GM13977 (cell line): ENCODE results near the gene LRRC59.

Experiments used
- DNase-seq: peaks from one replicate; pipeline ENCODE4 v3.0.0; 2012; ENCODE audit warnings: low spot score
- in situ Hi-C: fragments of 300-500 bp; cut with MboI; formaldehyde crosslinking; loops from one replicate; pipeline ENCODE4 v1.12.0; 2022; ENCODE audit warnings: low sequenced_read_pairs, low pct_unique_long_range_greater_than_20kb, mixed read lengths, inconsistent platforms; ENCODE audit not compliant: unreplicated experiment
- TF ChIP-seq, protein P1 (sequence below): IDR thresholded peaks from 2 replicates; pipeline ENCODE4 v1.5.1; 2012; ENCODE audit warnings: mild to moderate bottlenecking, control low read depth; ENCODE audit not compliant: insufficient read depth; ENCODE audit errors: extremely low read depth, missing control alignments

Gene LRRC59

DNA sequence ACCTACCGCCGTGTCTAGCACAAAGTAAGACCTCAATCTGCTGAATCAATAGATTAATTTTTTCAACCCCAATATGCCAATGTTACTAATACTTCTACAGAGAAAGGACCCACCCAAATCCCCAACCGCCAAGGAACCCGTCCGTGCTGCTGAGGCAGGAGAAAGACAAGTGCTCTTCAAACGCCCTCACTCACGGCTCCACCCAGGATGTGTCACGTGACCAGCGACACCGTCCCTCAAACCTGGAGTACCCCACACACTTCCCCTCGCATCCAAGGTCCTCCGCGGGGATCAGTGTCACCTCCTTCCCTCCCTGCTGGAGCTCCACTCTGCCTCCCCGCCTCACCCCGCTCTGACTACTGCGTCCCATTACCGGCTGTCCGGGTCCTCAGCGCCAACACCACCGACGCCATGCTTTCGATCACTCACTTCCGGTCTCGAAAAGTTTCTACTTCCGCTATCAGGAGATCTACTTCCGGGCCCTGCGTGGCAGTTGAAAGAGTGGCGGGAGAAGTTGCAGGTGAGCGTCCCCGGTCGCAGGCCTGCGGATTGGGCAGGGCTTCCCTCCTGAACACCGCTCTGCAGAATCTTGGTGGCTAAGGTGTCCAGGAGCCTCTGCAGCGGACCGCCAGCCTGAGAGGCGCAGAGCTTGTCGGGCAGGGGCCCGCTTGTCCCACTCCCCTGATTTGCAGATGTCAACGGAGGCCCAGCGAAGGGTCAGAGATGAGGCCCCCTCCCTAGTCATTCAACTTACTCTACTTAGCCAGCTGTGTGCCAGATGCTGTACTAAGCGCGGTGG, 24.4 kb downstream of the LRRC59 start, which contains the start of the genes EME1 and MRPL27:
Gene EME1 (plus strand): TSS at position 472 of the 799 bp plus-strand sequence. CDS start 1,980 bp downstream, outside the sequence.
Gene MRPL27 (minus strand): TSS at position 427 of the 799 bp plus-strand sequence. CDS start 14 bp downstream, at position 413.
- TF ChIP-seq, protein P1, sequence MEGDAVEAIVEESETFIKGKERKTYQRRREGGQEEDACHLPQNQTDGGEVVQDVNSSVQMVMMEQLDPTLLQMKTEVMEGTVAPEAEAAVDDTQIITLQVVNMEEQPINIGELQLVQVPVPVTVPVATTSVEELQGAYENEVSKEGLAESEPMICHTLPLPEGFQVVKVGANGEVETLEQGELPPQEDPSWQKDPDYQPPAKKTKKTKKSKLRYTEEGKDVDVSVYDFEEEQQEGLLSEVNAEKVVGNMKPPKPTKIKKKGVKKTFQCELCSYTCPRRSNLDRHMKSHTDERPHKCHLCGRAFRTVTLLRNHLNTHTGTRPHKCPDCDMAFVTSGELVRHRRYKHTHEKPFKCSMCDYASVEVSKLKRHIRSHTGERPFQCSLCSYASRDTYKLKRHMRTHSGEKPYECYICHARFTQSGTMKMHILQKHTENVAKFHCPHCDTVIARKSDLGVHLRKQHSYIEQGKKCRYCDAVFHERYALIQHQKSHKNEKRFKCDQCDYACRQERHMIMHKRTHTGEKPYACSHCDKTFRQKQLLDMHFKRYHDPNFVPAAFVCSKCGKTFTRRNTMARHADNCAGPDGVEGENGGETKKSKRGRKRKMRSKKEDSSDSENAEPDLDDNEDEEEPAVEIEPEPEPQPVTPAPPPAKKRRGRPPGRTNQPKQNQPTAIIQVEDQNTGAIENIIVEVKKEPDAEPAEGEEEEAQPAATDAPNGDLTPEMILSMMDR = no peak
- in situ Hi-C loops = no loop called here
- DNase-seq = peak; percentile 91

DNA sequence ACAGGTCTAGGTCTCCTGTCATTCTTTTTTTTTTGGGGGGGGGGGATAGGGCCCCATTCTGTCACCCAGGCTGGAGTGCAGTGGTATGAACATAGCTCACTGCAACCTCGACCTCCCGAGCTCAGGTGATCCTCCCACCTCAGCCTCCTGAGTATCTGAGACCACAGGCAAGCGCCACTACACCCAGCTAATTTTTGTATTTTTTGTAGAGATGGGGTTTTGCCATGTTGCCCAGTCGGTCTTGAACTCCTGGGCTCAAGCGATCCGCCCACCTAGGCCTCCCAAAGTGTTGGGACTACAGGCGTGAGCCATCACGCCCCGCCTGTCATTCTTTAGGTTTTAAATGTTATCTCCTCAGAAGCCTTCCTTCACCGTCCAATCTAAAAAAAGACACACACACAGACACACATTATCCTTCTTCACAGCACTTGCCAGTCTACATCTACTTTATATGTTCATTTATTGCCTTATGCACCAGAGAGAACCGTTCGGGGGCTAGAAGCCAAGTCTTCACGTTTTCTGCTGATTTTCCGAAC, 25.0 kb downstream of the LRRC59 start:
- TF ChIP-seq, protein P1 = no peak
- DNase-seq = no peak
- in situ Hi-C loops = no loop called here

DNA sequence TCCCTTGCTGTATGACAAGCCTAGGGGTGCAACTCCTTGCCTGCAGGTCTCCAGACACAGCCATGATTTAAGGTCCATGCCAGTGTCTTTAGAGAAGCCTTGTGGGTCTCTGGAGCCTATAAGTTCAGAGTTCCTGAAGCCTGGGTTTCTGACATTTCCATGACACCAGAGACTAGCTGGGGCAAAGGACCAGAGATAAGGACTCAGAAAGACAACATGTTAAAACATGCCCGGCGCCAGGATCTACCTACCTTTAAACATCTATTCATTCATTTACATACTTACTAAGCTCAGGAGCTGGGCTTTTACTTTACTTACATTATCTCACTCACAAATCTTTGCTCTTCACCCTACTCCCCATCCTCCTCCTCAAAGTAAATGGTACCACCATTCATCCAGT, 25.8 kb downstream of the LRRC59 start:
- TF ChIP-seq, protein P1 = no peak
- no peak for DNase-seq
- in situ Hi-C loops = no loop called here

- DNase-seq = no peak
- in situ Hi-C loops = no loop called here
- TF ChIP-seq, protein P1 = no peak
These were observed 27.3 kb downstream of the LRRC59 start for GRCh38 chr17:50370052-50370451.

GRCh38 chr17:50367401-50367800, 29.9 kb downstream of the LRRC59 start:
- in situ Hi-C loops = no loop called here
- DNase-seq = no peak
- TF ChIP-seq, protein P1 = no peak

DNA sequence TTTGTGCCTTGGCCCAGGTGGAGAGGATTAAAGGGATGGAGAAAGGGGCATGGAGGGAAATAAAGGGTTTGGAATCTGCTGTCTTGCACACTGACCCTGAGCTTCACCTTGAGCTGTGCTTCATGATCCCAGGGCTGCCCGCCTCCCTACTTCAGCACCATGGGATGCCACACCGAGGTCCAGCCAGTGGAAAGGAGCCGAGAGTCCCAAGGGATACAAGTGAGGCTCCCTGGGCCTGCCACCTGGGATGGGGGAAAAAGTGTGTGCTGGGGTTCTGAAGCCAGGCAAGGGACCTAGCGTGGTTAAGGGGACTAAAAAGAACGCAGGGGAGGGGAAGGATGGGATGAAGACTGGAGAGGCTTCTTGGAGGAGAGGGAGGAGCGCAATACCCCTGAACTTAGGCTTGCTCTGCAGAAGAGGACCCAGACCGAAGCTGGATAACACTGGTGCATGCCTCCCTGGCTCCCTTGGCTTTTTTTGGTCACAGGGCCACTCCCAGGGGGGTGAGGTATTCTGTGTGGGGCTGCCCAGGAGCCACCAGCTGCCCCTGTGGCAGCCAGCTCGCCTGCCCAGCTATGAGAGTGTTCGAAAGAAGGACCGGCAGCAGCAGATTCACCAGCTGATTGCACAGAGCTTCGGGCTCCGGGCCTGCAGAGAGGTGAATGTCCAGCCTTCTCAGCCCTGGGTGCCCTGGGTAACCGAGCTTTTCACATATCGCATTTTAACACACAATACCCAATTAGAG, 31.5 kb downstream of the LRRC59 start:
- no peak for DNase-seq
- in situ Hi-C loops = no loop called here

More for the DNA sequence above, 31.5 kb downstream of the LRRC59 start:
- TF ChIP-seq, protein P1 = no peak
